Activated naive CD4-positive, alpha-beta T cell treated with anti-CD3 and anti-CD28 coated beads, Interleukin-2, amount 50 U/mL, for 24 hours (primary cell): ENCODE results near the gene NELFA.
A peak's percentile ranks its signal among the peaks of the same experiment; 100 is the strongest.

Experiments used
- H3K27ac Mint-ChIP-seq: one replicate; pipeline ENCODE4 v1.8.0; 2021; ENCODE audit warnings: mild to moderate bottlenecking, mixed read lengths
- H3K27me3 Mint-ChIP-seq: one replicate; pipeline ENCODE4 v1.8.0; 2021; ENCODE audit warnings: mixed read lengths
- H3K36me3 Mint-ChIP-seq: one replicate; pipeline ENCODE4 v1.8.0; 2021; ENCODE audit warnings: mixed read lengths
- H3K4me1 Mint-ChIP-seq: one replicate; pipeline ENCODE4 v1.8.0; 2021; ENCODE audit warnings: mixed read lengths
- H3K4me3 Mint-ChIP-seq: one replicate; pipeline ENCODE4 v1.8.0; 2021; ENCODE audit warnings: mild to moderate bottlenecking, mixed read lengths
- H3K9me3 Mint-ChIP-seq: one replicate; pipeline ENCODE4 v1.8.0; 2021; ENCODE audit warnings: mixed read lengths

NELFA gene

GRCh38 chr4:1983053-1983845 lies 25.5 kb downstream of the NELFA start:
- no peak overlapping the region for H3K27ac Mint-ChIP-seq

GRCh38 chr4:1982124-1983052 lies 26.4 kb downstream of the NELFA start:
- no peak overlapping the region for H3K27ac Mint-ChIP-seq
- H3K9me3 Mint-ChIP-seq = no peaks in the 10 kb centered on the region
- H3K4me1 Mint-ChIP-seq = no peaks in the 10 kb centered on the region
- no peaks in the 10 kb centered on the region for H3K27me3 Mint-ChIP-seq
- H3K36me3 Mint-ChIP-seq = peaks cover 5% of the 10 kb centered on the region
- H3K4me3 Mint-ChIP-seq = no peak overlapping the region

More at GRCh38 chr4:1983053-1983845, 25.5 kb downstream of the NELFA start:
- Mint-ChIP-seq H3K27me3 (no peaks in the 10 kb centered on the region), H3K9me3 (no peaks in the 10 kb centered on the region), H3K4me3 (no peak overlapping the region), H3K4me1 (no peaks in the 10 kb centered on the region), H3K36me3 (peaks cover 6% of the 10 kb centered on the region)

- peaks cover 5% of the 10 kb centered on the region for H3K36me3 Mint-ChIP-seq
- no peak overlapping the region for H3K4me3 Mint-ChIP-seq
- no peaks in the 10 kb centered on the region for H3K27me3 Mint-ChIP-seq
- H3K4me1 Mint-ChIP-seq = no peaks in the 10 kb centered on the region
- no peaks in the 10 kb centered on the region for H3K9me3 Mint-ChIP-seq
- no peak overlapping the region for H3K27ac Mint-ChIP-seq
Measured at GRCh38 chr4:1981251-1982058, 27.3 kb downstream of the NELFA start.

- no peaks in the 10 kb centered on the region for H3K4me1 Mint-ChIP-seq
- peaks cover 7% of the 10 kb centered on the region for H3K36me3 Mint-ChIP-seq
- no peaks in the 10 kb centered on the region for H3K9me3 Mint-ChIP-seq
- no peak overlapping the region for H3K27ac Mint-ChIP-seq
- no peaks in the 10 kb centered on the region for H3K27me3 Mint-ChIP-seq
- no peak overlapping the region for H3K4me3 Mint-ChIP-seq
Measured at GRCh38 chr4:1980561-1981041, 28.2 kb downstream of the NELFA start.

GRCh38 chr4:1979477-1980196 lies 29.1 kb downstream of the NELFA start:
- no peak overlapping the region for H3K4me3 Mint-ChIP-seq
- peaks cover 7% of the 10 kb centered on the region for H3K36me3 Mint-ChIP-seq
- H3K4me1 Mint-ChIP-seq = no peaks in the 10 kb centered on the region
- no peaks in the 10 kb centered on the region for H3K27me3 Mint-ChIP-seq
- no peaks in the 10 kb centered on the region for H3K9me3 Mint-ChIP-seq
- peak overlapping the region; percentile 46 for H3K27ac Mint-ChIP-seq

GRCh38 chr4:1978741-1979476 lies 29.9 kb downstream of the NELFA start:
- peak overlapping the region; percentile 46 for H3K27ac Mint-ChIP-seq
- H3K4me3 Mint-ChIP-seq = no peak overlapping the region
- peaks cover 7% of the 10 kb centered on the region for H3K36me3 Mint-ChIP-seq

DNA sequence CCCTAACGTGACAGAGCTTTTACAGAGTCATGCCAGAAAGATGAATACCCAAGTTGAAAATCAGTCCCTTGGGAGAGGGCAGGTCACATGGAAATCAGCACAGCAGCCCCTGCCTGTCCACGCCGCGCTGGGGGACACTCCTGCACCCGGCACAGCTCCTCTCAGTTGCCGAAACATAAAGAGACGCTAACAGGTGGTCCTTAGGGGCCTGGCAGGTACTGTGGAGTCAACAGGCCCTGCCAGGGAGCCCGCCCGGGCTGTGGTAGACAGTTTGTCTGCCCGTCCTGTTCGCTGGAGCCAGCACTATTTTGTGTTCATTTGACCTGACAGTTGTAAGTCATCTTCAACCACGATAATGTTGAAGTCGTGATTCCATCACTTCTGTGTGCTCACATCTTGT lies 30.5 kb downstream of the NELFA start:
- no peaks in the 10 kb centered on the region for H3K4me1 Mint-ChIP-seq
- no peaks in the 10 kb centered on the region for H3K9me3 Mint-ChIP-seq
- no peaks in the 10 kb centered on the region for H3K27me3 Mint-ChIP-seq
- H3K36me3 Mint-ChIP-seq = peaks cover 7% of the 10 kb centered on the region
- H3K4me3 Mint-ChIP-seq = no peak overlapping the region
- H3K27ac Mint-ChIP-seq = no peak overlapping the region

More at GRCh38 chr4:1978741-1979476, 29.9 kb downstream of the NELFA start:
- H3K4me1 Mint-ChIP-seq = no peaks in the 10 kb centered on the region
- no peaks in the 10 kb centered on the region for H3K9me3 Mint-ChIP-seq
- no peaks in the 10 kb centered on the region for H3K27me3 Mint-ChIP-seq

DNA sequence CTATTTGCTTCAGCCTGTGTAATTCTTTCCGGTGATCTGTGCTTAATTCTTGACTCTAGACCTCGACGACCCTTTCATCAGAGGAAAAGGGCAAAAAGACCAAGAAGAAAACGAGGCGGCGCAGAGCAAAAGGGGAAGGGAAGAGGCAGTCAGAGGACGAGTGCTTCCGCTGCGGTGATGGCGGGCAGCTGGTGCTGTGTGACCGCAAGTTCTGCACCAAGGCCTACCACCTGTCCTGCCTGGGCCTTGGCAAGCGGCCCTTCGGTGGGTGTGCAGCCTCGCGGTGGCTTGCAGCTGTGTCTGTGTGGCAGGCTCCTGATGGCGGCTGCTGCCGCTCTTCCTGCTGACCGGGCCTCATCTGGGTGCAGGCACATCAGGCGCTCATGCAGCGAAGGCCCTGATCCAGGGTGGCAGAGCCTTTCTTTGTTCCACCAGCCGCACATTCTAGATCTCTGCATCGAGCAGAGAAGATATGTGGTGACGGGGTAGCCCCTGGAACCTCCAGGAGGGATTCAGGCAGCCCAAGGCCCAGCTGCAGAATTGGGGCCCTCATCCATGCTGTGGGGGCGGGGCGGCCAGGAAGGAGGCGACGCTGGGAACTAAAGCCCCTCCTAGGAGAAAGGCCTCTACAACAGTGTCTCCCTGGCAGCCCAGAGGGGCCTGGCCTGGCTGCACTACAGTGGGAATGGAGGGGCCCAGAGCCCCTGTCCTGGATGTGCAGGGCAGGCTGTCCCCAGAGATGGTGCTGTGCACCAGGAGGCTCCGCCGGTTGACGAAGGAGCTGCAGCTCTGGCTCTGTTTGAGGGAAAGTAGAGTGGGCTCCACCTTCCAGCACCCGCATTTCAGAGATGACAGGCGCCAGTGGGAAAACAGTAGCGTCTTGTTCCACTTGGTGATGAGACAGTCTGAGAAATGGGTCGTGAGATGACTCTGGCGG lies 32.1 kb downstream of the NELFA start:
- no peak overlapping the region for H3K4me3 Mint-ChIP-seq
- H3K27me3 Mint-ChIP-seq = no peaks in the 10 kb centered on the region
- H3K27ac Mint-ChIP-seq = no peak overlapping the region
- no peaks in the 10 kb centered on the region for H3K4me1 Mint-ChIP-seq
- H3K36me3 Mint-ChIP-seq = peaks cover 7% of the 10 kb centered on the region
- no peaks in the 10 kb centered on the region for H3K9me3 Mint-ChIP-seq

- Mint-ChIP-seq H3K27ac (no peak overlapping the region), H3K9me3 (no peaks in the 10 kb centered on the region), H3K27me3 (no peaks in the 10 kb centered on the region), H3K4me3 (no peak overlapping the region), H3K4me1 (no peaks in the 10 kb centered on the region), H3K36me3 (peaks cover 7% of the 10 kb centered on the region)
Measured at GRCh38 chr4:1975880-1976279, 32.9 kb downstream of the NELFA start.

- Mint-ChIP-seq H3K27me3 (no peaks in the 10 kb centered on the region), H3K36me3 (peaks cover 7% of the 10 kb centered on the region), H3K9me3 (no peaks in the 10 kb centered on the region), H3K4me1 (no peaks in the 10 kb centered on the region), H3K27ac (no peak overlapping the region), H3K4me3 (no peak overlapping the region)
Measured at GRCh38 chr4:1975391-1975801, 33.4 kb downstream of the NELFA start.

DNA sequence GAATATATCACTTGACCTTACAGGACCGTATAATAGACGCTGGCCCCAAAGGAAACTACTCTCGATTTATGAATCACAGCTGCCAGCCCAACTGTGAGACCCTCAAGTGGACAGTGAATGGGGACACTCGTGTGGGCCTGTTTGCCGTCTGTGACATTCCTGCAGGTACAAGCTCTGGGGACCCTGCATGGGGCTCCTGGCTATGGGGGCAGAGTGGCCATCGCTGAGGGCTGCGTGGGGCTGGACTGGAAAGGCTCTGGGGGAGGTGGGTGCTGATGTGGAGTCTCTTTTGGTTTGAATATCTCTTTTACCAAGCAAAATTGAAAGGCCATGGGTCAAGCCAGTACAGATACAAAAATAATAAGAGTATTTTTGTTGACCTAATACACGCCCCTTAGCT lies 33.9 kb downstream of the NELFA start:
- H3K9me3 Mint-ChIP-seq = no peaks in the 10 kb centered on the region
- no peaks in the 10 kb centered on the region for H3K4me1 Mint-ChIP-seq
- H3K4me3 Mint-ChIP-seq = no peak overlapping the region
- H3K36me3 Mint-ChIP-seq = peaks cover 8% of the 10 kb centered on the region
- no peaks in the 10 kb centered on the region for H3K27me3 Mint-ChIP-seq
- no peak overlapping the region for H3K27ac Mint-ChIP-seq

DNA sequence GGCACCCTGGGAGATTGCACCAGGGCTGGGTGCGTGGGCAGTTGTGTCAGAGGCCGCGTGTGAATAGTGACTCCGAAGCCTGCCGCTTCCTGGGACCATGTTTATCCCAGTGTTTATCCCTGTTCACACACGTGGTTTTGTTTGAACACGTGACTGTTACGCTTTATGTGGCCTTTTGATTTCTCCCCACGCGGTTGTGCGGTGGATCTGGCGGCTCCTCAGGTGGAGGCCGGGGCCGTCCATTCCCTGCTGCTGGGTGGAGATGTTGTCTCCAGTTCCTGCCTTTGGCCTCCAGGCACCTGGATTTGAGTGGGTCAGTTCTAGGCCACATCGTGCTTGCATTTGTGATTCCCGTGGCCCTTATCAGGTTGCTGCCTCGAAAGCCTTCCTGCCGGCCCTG lies 35.1 kb downstream of the NELFA start:
- H3K9me3 Mint-ChIP-seq = no peaks in the 10 kb centered on the region
- H3K4me3 Mint-ChIP-seq = no peak overlapping the region
- peaks cover 3% of the 10 kb centered on the region for H3K36me3 Mint-ChIP-seq
- H3K27ac Mint-ChIP-seq = no peak overlapping the region
- H3K4me1 Mint-ChIP-seq = no peaks in the 10 kb centered on the region
- H3K27me3 Mint-ChIP-seq = no peaks in the 10 kb centered on the region

GRCh38 chr4:1973218-1973617 lies 35.6 kb downstream of the NELFA start:
- H3K36me3 Mint-ChIP-seq = peaks cover 3% of the 10 kb centered on the region
- H3K9me3 Mint-ChIP-seq = no peaks in the 10 kb centered on the region
- H3K4me3 Mint-ChIP-seq = no peak overlapping the region
- H3K27ac Mint-ChIP-seq = no peak overlapping the region
- H3K27me3 Mint-ChIP-seq = no peaks in the 10 kb centered on the region
- no peaks in the 10 kb centered on the region for H3K4me1 Mint-ChIP-seq
